HepG2 (cell line): ENCODE measurements around the gene TTN. TPM values are rescaled to one million over a fixed set of nuclear protein-coding genes. Genes with fewer than 3 reads are reported as not detected.

Source experiments
- ELF3 ChIP-seq: IDR thresholded peaks from 2 replicates; pipeline ENCODE4 v1.6.1; 2016; ENCODE audit warnings: missing genetic modification reagents, missing compliant biosample characterization
- GTF3A ChIP-seq: sonication (generic); formaldehyde crosslinking; conservative IDR thresholded peaks from 2 replicates; pipeline ENCODE4 v1.4.0; 2020; ENCODE audit warnings: mild to moderate bottlenecking, missing genetic modification reagents
- HCFC1 ChIP-seq: fragments of 150-350 bp; IDR thresholded peaks from 2 replicates; pipeline ENCODE4 v1.6.1; 2014; ENCODE audit warnings: low read depth, low read length
- HNRNPH1 ChIP-seq: fragments of 200-400 bp; formaldehyde crosslinking; optimal IDR thresholded peaks from 2 replicates; pipeline ENCODE3; 2017; ENCODE audit warnings: mild to moderate bottlenecking, low read depth, low read length
- PHF8 ChIP-seq: sonication (generic); formaldehyde crosslinking; IDR thresholded peaks from 2 replicates; pipeline ENCODE4 v1.5.0; 2020; ENCODE audit warnings: missing genetic modification reagents
- RAD21 ChIP-seq: fragments of 450-650 bp; formaldehyde crosslinking; IDR thresholded peaks from 2 replicates; pipeline ENCODE4 v1.5.0; 2020; ENCODE audit warnings: mild to moderate bottlenecking
- RBFOX2 ChIP-seq: fragments of 200-400 bp; formaldehyde crosslinking; IDR thresholded peaks from 2 replicates; pipeline ENCODE4 v1.6.1; 2017; ENCODE audit warnings: low read depth, mild to moderate bottlenecking, low read length
- SNAI1 ChIP-seq: sonication (generic); formaldehyde crosslinking; IDR thresholded peaks from 2 replicates; pipeline ENCODE4 v1.5.0; 2020; ENCODE audit warnings: mild to moderate bottlenecking, missing genetic modification reagents, borderline replicate concordance
- ZKSCAN1 ChIP-seq: fragments of 150-350 bp; IDR thresholded peaks from 2 replicates; pipeline ENCODE4 v1.6.1; 2014; ENCODE audit warnings: low read length
- ZNF264 ChIP-seq: sonication (generic); formaldehyde crosslinking; IDR thresholded peaks from 2 replicates; pipeline ENCODE4 v1.4.0; 2020; ENCODE audit warnings: missing genetic modification reagents
- ZNF496 ChIP-seq: sonication (generic); formaldehyde crosslinking; IDR thresholded peaks from 2 replicates; pipeline ENCODE4 v1.8.1; 2023; ENCODE audit warnings: mild to moderate bottlenecking, moderate library complexity, missing genetic modification reagents; ENCODE audit not compliant: insufficient replicate concordance
- ZNF510 ChIP-seq: sonication (generic); formaldehyde crosslinking; IDR thresholded peaks from 2 replicates; pipeline ENCODE4 v1.4.0; 2020; ENCODE audit warnings: low read depth, mild to moderate bottlenecking, missing genetic modification reagents
- ZNF878 ChIP-seq: sonication (generic); formaldehyde crosslinking; IDR thresholded peaks from 2 replicates; pipeline ENCODE4 v1.8.1; 2023; ENCODE audit warnings: mild to moderate bottlenecking, missing genetic modification reagents, moderate library complexity
- ZSCAN21 ChIP-seq: sonication (generic); formaldehyde crosslinking; IDR thresholded peaks from 2 replicates; pipeline ENCODE4 v1.8.0; 2022; ENCODE audit warnings: mild to moderate bottlenecking, missing genetic modification reagents, moderate library complexity, borderline replicate concordance
- polyA plus RNA-seq, 8 experiments: library from polyadenylated mRNA; depleted of rRNA in 3 of 8; stranded (reverse) in 7 of 8; unstranded in 1 of 8; fragments of >200 nt; fragmentation: Illumina TruSeq in 4 of 8; extraction: Trizol in 4 of 8; gene quantifications; 2 replicates each; pipeline versions ENCODE4 v1.2.1 to v1.2.3, GENCODE V29; 2011 to 2016; ENCODE audit warnings: low read depth in 4 of 8, missing spikeins in 1 of 8, mixed read lengths in 1 of 8; ENCODE audit not compliant: insufficient read depth in 1 of 8
- total RNA-seq, 5 experiments: library from RNA; depleted of rRNA; stranded (reverse); fragments of >200 nt; fragmentation: Illumina TruSeq; extraction: Trizol; gene quantifications; 2 replicates each; pipeline ENCODE4 v1.2.3, GENCODE V29; 2016; ENCODE audit warnings: low read depth in 1 of 5
- TF ChIP-seq, protein P1 (sequence below): sonication (generic); formaldehyde crosslinking; conservative IDR thresholded peaks from 2 replicates; pipeline ENCODE4 v1.4.0; 2020; ENCODE audit warnings: missing genetic modification reagents
- TF ChIP-seq, protein P2 (sequence below), 2 experiments: sonication (generic) in 1 of 2; formaldehyde crosslinking in 1 of 2; IDR thresholded peaks; 2 replicates each; pipeline versions ENCODE4 v1.6.1 to v1.9.0; 2014 to 2022; ENCODE audit warnings: antibody characterized with exemption in 1 of 2, borderline replicate concordance in 1 of 2, inconsistent platforms in 1 of 2, low read depth in 1 of 2, missing genetic modification reagents in 1 of 2
- TF ChIP-seq, protein P3 (sequence below): sonication (generic); formaldehyde crosslinking; IDR thresholded peaks from 2 replicates; pipeline ENCODE4 v1.4.0; 2020; ENCODE audit warnings: mild to moderate bottlenecking, missing genetic modification reagents

The TTN gene
- total and polyA plus RNA-seq, 2 of the 13 experiments (the other 11 are each of a cell fraction or from before 2014, with no cell fraction given): under 0.01 TPM

DNA sequence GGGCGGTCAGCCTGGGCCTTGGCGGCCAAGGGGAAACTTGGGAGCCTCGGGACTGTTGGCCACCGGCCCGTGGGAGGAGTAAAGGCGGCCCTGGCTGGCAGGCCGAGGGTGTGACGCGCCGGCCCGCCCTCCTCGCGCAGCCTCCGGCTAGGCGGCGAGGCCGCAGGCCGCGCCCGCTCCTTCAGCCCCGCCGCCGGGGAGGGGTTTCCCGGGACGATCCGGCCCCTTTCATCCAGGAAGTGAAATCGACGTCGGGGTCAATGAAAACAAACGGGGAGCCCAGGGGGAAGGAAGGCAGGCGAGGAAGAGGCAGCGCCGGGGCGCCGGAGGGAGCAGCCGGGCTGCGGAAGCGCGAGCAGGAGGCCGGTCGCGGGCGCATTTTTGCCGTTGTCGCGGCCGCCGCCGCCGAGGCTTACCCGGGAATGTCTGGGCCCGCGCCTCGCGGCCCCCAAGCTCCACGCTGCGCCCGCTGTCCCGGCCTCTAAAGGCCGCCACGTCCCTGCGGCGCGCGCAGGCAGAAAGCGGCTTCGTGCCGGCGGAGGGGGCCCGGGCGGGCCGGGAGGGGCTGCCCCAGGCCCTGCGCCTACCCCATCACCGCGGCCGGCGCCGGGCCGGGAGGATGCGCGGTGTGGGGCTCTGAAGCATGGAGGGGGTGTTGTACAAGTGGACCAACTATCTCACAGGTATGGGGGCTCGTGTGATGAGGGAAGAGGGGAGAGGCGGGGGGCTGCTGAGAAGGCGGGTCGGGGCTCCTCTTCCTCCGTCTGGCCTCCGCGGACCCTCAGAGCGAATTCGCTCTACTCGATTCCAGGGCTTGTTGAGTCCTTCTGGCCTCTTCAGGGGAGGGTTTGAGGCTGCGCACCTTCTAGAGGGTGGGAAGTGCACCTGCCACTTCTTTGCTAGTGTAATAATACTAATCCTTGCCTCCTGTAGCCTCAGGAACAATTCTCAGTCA is 326.7 kb downstream of the TTN start, which contains the start of gene PLEKHA3 (continued):
- peak; percentile 66 for TF ChIP-seq ELF3
- 0 out of 2 replicates have a peak, but pooled peaks have one; percentile 1 for TF ChIP-seq HCFC1
- TF ChIP-seq GTF3A (CRISPR knock-in tag): no peak
- no peak for TF ChIP-seq ZNF496
- TF ChIP-seq RBFOX2: peak; percentile 86
- TF ChIP-seq, protein P1, sequence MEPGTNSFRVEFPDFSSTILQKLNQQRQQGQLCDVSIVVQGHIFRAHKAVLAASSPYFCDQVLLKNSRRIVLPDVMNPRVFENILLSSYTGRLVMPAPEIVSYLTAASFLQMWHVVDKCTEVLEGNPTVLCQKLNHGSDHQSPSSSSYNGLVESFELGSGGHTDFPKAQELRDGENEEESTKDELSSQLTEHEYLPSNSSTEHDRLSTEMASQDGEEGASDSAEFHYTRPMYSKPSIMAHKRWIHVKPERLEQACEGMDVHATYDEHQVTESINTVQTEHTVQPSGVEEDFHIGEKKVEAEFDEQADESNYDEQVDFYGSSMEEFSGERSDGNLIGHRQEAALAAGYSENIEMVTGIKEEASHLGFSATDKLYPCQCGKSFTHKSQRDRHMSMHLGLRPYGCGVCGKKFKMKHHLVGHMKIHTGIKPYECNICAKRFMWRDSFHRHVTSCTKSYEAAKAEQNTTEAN (CRISPR knock-in tag): no peak; the same call in 1 of the 2 replicates
- TF ChIP-seq ZNF510 (CRISPR knock-in tag): no peak; the same call in 1 of the 2 replicates
- TF ChIP-seq RAD21 (CRISPR knock-in tag): peak; percentile 41; the same call in 1 of the 2 replicates
- TF ChIP-seq, protein P2, sequence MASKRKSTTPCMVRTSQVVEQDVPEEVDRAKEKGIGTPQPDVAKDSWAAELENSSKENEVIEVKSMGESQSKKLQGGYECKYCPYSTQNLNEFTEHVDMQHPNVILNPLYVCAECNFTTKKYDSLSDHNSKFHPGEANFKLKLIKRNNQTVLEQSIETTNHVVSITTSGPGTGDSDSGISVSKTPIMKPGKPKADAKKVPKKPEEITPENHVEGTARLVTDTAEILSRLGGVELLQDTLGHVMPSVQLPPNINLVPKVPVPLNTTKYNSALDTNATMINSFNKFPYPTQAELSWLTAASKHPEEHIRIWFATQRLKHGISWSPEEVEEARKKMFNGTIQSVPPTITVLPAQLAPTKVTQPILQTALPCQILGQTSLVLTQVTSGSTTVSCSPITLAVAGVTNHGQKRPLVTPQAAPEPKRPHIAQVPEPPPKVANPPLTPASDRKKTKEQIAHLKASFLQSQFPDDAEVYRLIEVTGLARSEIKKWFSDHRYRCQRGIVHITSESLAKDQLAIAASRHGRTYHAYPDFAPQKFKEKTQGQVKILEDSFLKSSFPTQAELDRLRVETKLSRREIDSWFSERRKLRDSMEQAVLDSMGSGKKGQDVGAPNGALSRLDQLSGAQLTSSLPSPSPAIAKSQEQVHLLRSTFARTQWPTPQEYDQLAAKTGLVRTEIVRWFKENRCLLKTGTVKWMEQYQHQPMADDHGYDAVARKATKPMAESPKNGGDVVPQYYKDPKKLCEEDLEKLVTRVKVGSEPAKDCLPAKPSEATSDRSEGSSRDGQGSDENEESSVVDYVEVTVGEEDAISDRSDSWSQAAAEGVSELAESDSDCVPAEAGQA (IDR thresholded peaks at IDR 0.05; ENCODE audit: low read depth): peak; percentile 45; the same call in 1 of the 2 replicates
- TF ChIP-seq, protein P2 (CRISPR knock-in tag; IDR thresholded peaks at IDR 0.05; ENCODE audit: borderline replicate concordance): 0 out of 2 replicates have a peak, but pooled peaks have one; percentile 5
- TF ChIP-seq ZSCAN21 (CRISPR knock-in tag): peak; percentile 66; the same call in 1 of the 2 replicates
- TF ChIP-seq, protein P3, sequence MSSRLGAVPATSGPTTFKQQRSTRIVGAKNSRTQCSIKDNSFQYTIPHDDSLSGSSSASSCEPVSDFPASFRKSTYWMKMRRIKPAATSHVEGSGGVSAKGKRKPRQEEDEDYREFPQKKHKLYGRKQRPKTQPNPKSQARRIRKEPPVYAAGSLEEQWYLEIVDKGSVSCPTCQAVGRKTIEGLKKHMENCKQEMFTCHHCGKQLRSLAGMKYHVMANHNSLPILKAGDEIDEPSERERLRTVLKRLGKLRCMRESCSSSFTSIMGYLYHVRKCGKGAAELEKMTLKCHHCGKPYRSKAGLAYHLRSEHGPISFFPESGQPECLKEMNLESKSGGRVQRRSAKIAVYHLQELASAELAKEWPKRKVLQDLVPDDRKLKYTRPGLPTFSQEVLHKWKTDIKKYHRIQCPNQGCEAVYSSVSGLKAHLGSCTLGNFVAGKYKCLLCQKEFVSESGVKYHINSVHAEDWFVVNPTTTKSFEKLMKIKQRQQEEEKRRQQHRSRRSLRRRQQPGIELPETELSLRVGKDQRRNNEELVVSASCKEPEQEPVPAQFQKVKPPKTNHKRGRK (CRISPR knock-in tag): no peak
- TF ChIP-seq HNRNPH1: no peak
- peak; percentile 85 for TF ChIP-seq PHF8
- TF ChIP-seq ZNF878 (CRISPR knock-in tag): peak; percentile 88; the same call in 1 of the 2 replicates
- no peak for TF ChIP-seq ZNF264 (CRISPR knock-in tag)
- no peak for TF ChIP-seq ZKSCAN1
- TF ChIP-seq SNAI1 (CRISPR knock-in tag): peak; percentile 43; the same call in 1 of the 2 replicates
